Lower leg skin (tissue), 4 donors: ENCODE data around the gene NTN4. TPM values are rescaled to one million over a fixed set of nuclear protein-coding genes. Genes with fewer than 3 reads are reported as not detected.
A peak's percentile ranks its signal among the peaks of the same experiment; 100 is the strongest.
"Not testable (repeated sequence)": the region's sequence is repeated elsewhere in the genome, so short reads cannot be mapped to it uniquely, and the experiment has no call there.

Source experiments
- DNase-seq, 2 donors: peaks; one replicate each; pipeline ENCODE4 v3.0.0-alpha.2; 2019; ENCODE audit warnings: low spot score in 2 of 2
- H3K4me3 ChIP-seq: fragments of 200-600 bp; sonication (generic); 2 replicates; pipeline ENCODE4 v1.5.1; 2017; ENCODE audit warnings: mild to moderate bottlenecking, low read depth; ENCODE audit not compliant: poor library complexity, severe bottlenecking
- CTCF ChIP-seq, 3 donors: fragments of 450-650 bp; IDR thresholded peaks; one replicate each; pipeline ENCODE4 v1.5.1; 2016; ENCODE audit warnings: antibody characterized with exemption in 3 of 3, mild to moderate bottlenecking in 3 of 3, moderate library complexity in 2 of 3
- POLR2A ChIP-seq, 2 donors: fragments of 450-650 bp; IDR thresholded peaks; one replicate each; pipeline ENCODE4 v1.6.1; 2016 to 2017; ENCODE audit warnings: antibody characterized with exemption in 2 of 2, mild to moderate bottlenecking in 1 of 2, moderate library complexity in 1 of 2
- WGBS, 2 donors: methylation state at CpG; one replicate each; pipeline ENCODE4 v1.1.5; 2018; 5-methylcytosine and 5-hydroxymethylcytosine counted together
- intact Hi-C: fragments of 100-400 bp; cut with DNase I; formaldehyde crosslinking; loops from one replicate; pipeline ENCODE4 v1.15.0; 2023; ENCODE audit warnings: low total_unique reads
- total RNA-seq, 4 donors: library from RNA; depleted of rRNA; stranded (reverse); fragments of >200 nt; gene quantifications; one replicate each; pipeline ENCODE4 v1.1.0, GENCODE V29; 2016

Gene NTN4
- total RNA-seq, 4 donors from 2014 or later, result 11.0 to 30.6 (median 16.8) TPM

GRCh38 chr12:95834572-95834971 is 44.0 kb upstream of the NTN4 start:
- DNase-seq, result no peak
- intact Hi-C loops, result no loop called here
- WGBS, 2 donors, result 83 to 91% methylated on average over 1 of the region's 1 CpG
- TF ChIP-seq CTCF (IDR thresholded peaks at IDR 0.05), result no peak
- no peak for TF ChIP-seq POLR2A (IDR thresholded peaks at IDR 0.05)
- no peak overlapping the region for H3K4me3 ChIP-seq

GRCh38 chr12:95830335-95831089 is 39.9 kb upstream of the NTN4 start:
- WGBS, 2 donors, result 53 to 58% methylated on average over 2 of the region's 2 CpGs
- intact Hi-C loops, result no loop called here
- no peak overlapping the region for H3K4me3 ChIP-seq
- TF ChIP-seq CTCF (IDR thresholded peaks at IDR 0.05) (no peak), POLR2A (IDR thresholded peaks at IDR 0.05) (no peak)
- no peak for DNase-seq

- intact Hi-C loops, result no loop called here
- DNase-seq, result no peak
- TF ChIP-seq POLR2A (IDR thresholded peaks at IDR 0.05) (no peak), CTCF (IDR thresholded peaks at IDR 0.05) (no peak)
- no peak overlapping the region for H3K4me3 ChIP-seq
Observed at GRCh38 chr12:95829395-95829794, 38.8 kb upstream of the NTN4 start.

- TF ChIP-seq POLR2A (IDR thresholded peaks at IDR 0.05), result no peak
- no peak for TF ChIP-seq CTCF (IDR thresholded peaks at IDR 0.05)
- H3K4me3 ChIP-seq, result no peak overlapping the region
- WGBS, 2 donors, result 2 to 3% methylated on average over 1 of the region's 1 CpG
- intact Hi-C loops, result no loop called here
- no peak for DNase-seq
Observed at GRCh38 chr12:95820096-95820703, 29.6 kb upstream of the NTN4 start.

GRCh38 chr12:95815632-95816212 is 25.2 kb upstream of the NTN4 start:
- no peak overlapping the region for H3K4me3 ChIP-seq
- WGBS, 2 donors, result 48% methylated on average over 5 of the region's 5 CpGs
- peak in 1 of 3 donors; percentile 15 for TF ChIP-seq CTCF (IDR thresholded peaks at IDR 0.05)
- TF ChIP-seq POLR2A (IDR thresholded peaks at IDR 0.05), result no peak
- intact Hi-C loops, result loop anchor here (5.0 to 10.0 kb wide), 2 partner anchors 182 to 191 kb away; partner anchors contain the start of gene HAL
- DNase-seq, result no peak

- 88 to 93% methylated on average over 4 of the region's 4 CpGs for WGBS, 2 donors
- H3K4me3 ChIP-seq, DNase-seq: not testable (repeated sequence)
- intact Hi-C loops, result loop anchor here (10.0 kb wide), 1 partner anchor 187 kb away; no protein-coding TSS in a partner anchor
Observed at GRCh38 chr12:95812155-95812554, 21.6 kb upstream of the NTN4 start.
